Measurements from ENCODE around the gene SORCS2.

DNA sequence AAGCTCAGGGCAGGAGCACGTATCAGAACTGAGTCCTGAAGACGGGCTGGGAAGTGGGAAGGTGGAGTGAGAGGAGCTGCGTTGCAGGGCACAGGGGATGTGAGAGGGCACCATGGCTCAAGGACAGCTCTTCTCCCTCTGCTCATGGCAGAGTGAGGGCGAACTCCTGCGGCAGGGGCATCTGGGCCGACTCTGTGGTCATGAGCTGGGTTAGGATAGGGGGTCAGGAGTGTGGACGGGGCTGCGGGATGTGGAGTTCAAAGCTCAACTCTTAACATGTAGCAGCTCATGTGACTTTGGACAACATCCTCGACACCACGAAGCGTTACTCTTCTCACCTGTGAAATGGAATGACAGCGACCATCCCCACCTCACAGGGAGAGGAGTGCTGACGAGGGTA lies 19.4 kb upstream of the SORCS2 start:
- TF ChIP-seq, protein P1, sequence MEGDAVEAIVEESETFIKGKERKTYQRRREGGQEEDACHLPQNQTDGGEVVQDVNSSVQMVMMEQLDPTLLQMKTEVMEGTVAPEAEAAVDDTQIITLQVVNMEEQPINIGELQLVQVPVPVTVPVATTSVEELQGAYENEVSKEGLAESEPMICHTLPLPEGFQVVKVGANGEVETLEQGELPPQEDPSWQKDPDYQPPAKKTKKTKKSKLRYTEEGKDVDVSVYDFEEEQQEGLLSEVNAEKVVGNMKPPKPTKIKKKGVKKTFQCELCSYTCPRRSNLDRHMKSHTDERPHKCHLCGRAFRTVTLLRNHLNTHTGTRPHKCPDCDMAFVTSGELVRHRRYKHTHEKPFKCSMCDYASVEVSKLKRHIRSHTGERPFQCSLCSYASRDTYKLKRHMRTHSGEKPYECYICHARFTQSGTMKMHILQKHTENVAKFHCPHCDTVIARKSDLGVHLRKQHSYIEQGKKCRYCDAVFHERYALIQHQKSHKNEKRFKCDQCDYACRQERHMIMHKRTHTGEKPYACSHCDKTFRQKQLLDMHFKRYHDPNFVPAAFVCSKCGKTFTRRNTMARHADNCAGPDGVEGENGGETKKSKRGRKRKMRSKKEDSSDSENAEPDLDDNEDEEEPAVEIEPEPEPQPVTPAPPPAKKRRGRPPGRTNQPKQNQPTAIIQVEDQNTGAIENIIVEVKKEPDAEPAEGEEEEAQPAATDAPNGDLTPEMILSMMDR (conservative IDR thresholded peaks at IDR 0.05; ENCODE audit: low read depth, low read length) = no peak
- no peak for TF ChIP-seq EZH2 (IDR thresholded peaks at IDR 0.05; ENCODE audit: borderline replicate concordance, low read depth, low read length, poor library complexity, severe bottlenecking)

Measured in A673 (cell line).